GM10266 (cell line): ENCODE data around the gene MARCHF9.
A peak's percentile ranks its signal among the peaks of the same experiment; 100 is the strongest.

Experiments used
- DNase-seq: peaks from one replicate; pipeline ENCODE4 v3.0.0; 2012; ENCODE audit errors: extremely low spot score
- CTCF ChIP-seq: IDR thresholded peaks from 2 replicates; pipeline ENCODE4 v1.5.1; 2012; ENCODE audit warnings: mild to moderate bottlenecking, low read depth; ENCODE audit not compliant: control insufficient read depth, insufficient read depth; ENCODE audit errors: missing control alignments

The MARCHF9 gene

GRCh38 chr12:57797933-57798332 is 43.0 kb downstream of the MARCHF9 start:
- no peak for TF ChIP-seq CTCF
- DNase-seq, result no peak

GRCh38 chr12:57800965-57801364 is 46.1 kb downstream of the MARCHF9 start:
- DNase-seq, result no peak
- no peak for TF ChIP-seq CTCF

GRCh38 chr12:57802607-57803006 is 47.7 kb downstream of the MARCHF9 start:
- TF ChIP-seq CTCF, result no peak
- DNase-seq, result no peak

- peak; percentile 35 for DNase-seq
- peak; percentile 72 for TF ChIP-seq CTCF
Measured at GRCh38 chr12:57803319-57803893, 48.5 kb downstream of the MARCHF9 start.

GRCh38 chr12:57806677-57807076 is 51.8 kb downstream of the MARCHF9 start:
- DNase-seq, result no peak
- TF ChIP-seq CTCF, result no peak

GRCh38 chr12:57807285-57807684 is 52.4 kb downstream of the MARCHF9 start:
- no peak for DNase-seq
- TF ChIP-seq CTCF, result no peak

- DNase-seq, result no peak
- no peak for TF ChIP-seq CTCF
Measured at GRCh38 chr12:57808351-57808750, 53.4 kb downstream of the MARCHF9 start.
